Panc1 (cell line): ENCODE data around the gene CDH15. TPM values are rescaled to one million over a fixed set of nuclear protein-coding genes. Genes with fewer than 3 reads are reported as not detected.

Experiments
- ATAC-seq: fragments of 200-7000 bp; cut with Tn5 transposase; 2 replicates; pipeline ENCODE4 v1.9.1; 2020; ENCODE audit warnings: mild to moderate bottlenecking, moderate library complexity
- BruUV-seq: library from RNA; stranded (reverse); fragments of 400-500 nt; replicated peaks from 2 replicates; lab custom pipeline; 2021; lab: Mats Ljungman, UMichigan
- CTCF ChIA-PET: fragments of 300-600 bp; sonication (Branson Sonifier 250); formaldehyde crosslinking; loops from one replicate; lab custom pipeline; 2022; ENCODE audit warnings: antibody characterized with exemption; lab: Charles Lee
- POLR2A ChIA-PET: fragments of 300-600 bp; sonication (Branson Sonifier 250); formaldehyde crosslinking; loops from one replicate; lab custom pipeline; 2022; ENCODE audit warnings: antibody characterized with exemption; lab: Charles Lee
- DNase-seq: peaks from one replicate; pipeline ENCODE4 v3.0.0-alpha.2; 2010; ENCODE audit warnings: low read depth, low spot score
- H3K27ac ChIP-seq: 2 replicates; pipeline ENCODE4 v1.5.1; 2011; ENCODE audit warnings: mild to moderate bottlenecking, low read length, inconsistent platforms
- H3K27me3 ChIP-seq: fragments of 200-500 bp; sonication (Bioruptor generic); 2 replicates; pipeline ENCODE4 v1.6.0; 2014; ENCODE audit warnings: low read length, inconsistent platforms; ENCODE audit not compliant: control insufficient read depth, insufficient read depth
- H3K36me3 ChIP-seq: fragments of 200-500 bp; sonication (Bioruptor generic); 2 replicates; pipeline ENCODE4 v1.5.1; 2014; ENCODE audit warnings: inconsistent platforms, mild to moderate bottlenecking, low read length, moderate library complexity; ENCODE audit not compliant: control insufficient read depth, insufficient read depth
- H3K4me1 ChIP-seq: 2 replicates; pipeline ENCODE4 v1.5.1; 2011; ENCODE audit warnings: inconsistent platforms, mild to moderate bottlenecking, low read length, moderate library complexity; ENCODE audit not compliant: control insufficient read depth, insufficient read depth
- H3K4me3 ChIP-seq, 2 experiments: 2 replicates each; pipeline ENCODE4 v1.5.1; 2011 to 2012; ENCODE audit warnings: low read depth in 2 of 2, low read length in 2 of 2, mild to moderate bottlenecking in 2 of 2, inconsistent platforms in 1 of 2, moderate library complexity in 1 of 2
- H3K9me3 ChIP-seq: fragments of 200-500 bp; sonication (Bioruptor generic); 2 replicates; pipeline ENCODE4 v1.5.1; 2014; ENCODE audit warnings: low read depth, mild to moderate bottlenecking, inconsistent platforms, low read length, moderate library complexity; ENCODE audit not compliant: control insufficient read depth, insufficient read depth
- POLR2AphosphoS5 ChIP-seq: IDR thresholded peaks from 2 replicates; pipeline ENCODE4 v1.6.1; 2012; ENCODE audit warnings: mild to moderate bottlenecking, low read depth, low read length, moderate library complexity
- SIN3A ChIP-seq: IDR thresholded peaks from 2 replicates; pipeline ENCODE4 v1.6.1; 2012; ENCODE audit warnings: low read depth, mild to moderate bottlenecking, low read length, moderate library complexity, borderline replicate concordance; ENCODE audit not compliant: insufficient read depth
- TCF7L2 ChIP-seq: IDR thresholded peaks from 2 replicates; pipeline ENCODE4 v1.6.1; 2011; ENCODE audit warnings: mild to moderate bottlenecking, low read depth, low read length, inconsistent platforms
- in situ Hi-C: cut with HindIII; loops from 2 replicates; pipeline ENCODE4 v1.10.0; 2016; ENCODE audit warnings: low sequenced_read_pairs, low pct_unique_long_range_greater_than_20kb
- intact Hi-C: fragments of 100-400 bp; cut with micrococcal nuclease; formaldehyde crosslinking; loops from one replicate; pipeline ENCODE4 v1.10.0; 2022; ENCODE audit not compliant: unreplicated experiment
- total RNA-seq: library from RNA; stranded (reverse); gene quantifications from one replicate; pipeline ENCODE4 v1.2.1, GENCODE V29; 2021; ENCODE audit not compliant: unreplicated experiment
- TF ChIP-seq, protein P1 (sequence below), 2 experiments: IDR thresholded peaks; 2 replicates each; pipeline ENCODE4 v1.6.1; 2011 to 2012; ENCODE audit warnings: low read depth in 2 of 2, control low read depth in 1 of 2, low read length in 1 of 2, mild to moderate bottlenecking in 1 of 2, moderate library complexity in 1 of 2; ENCODE audit not compliant: insufficient read depth in 1 of 2
- TF ChIP-seq, protein P2 (sequence below): fragments of 450-650 bp; IDR thresholded peaks from 2 replicates; pipeline ENCODE4 v1.5.1; 2017; ENCODE audit warnings: mild to moderate bottlenecking

Gene CDH15
- total RNA-seq, 1 experiment from 2014 or later: 0.51 TPM

DNA sequence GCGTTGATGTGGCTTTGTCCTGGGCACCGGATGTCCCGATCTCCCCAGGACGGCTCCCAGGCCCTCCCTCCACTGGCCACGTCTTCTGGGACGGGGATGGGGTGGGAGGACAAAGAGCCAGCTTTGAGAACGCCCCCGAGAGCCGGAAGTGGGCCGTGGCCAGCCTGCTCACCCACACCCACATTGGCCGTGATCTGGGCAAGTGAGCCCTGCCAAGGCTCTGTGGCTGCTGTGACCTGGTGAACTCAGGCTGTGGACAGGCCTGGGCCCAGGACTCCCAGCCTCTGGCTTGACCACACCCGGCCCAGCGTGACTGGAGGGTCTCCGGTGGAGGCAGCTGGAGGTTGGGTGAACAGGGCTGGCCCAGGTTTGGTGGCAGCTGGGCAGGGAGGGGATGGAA, 3.3 kb downstream of the CDH15 start:
- Histone ChIP-seq H3K4me3 (no peak overlapping the region), H3K27me3 (no peaks in the 10 kb centered on the region), H3K27ac (no peak overlapping the region), H3K9me3 (no peaks in the 10 kb centered on the region), H3K4me1 (peaks cover 2% of the 10 kb centered on the region; the same call in 1 of the 2 replicates), H3K36me3 (no peaks in the 10 kb centered on the region)
- TF ChIP-seq, protein P1, sequence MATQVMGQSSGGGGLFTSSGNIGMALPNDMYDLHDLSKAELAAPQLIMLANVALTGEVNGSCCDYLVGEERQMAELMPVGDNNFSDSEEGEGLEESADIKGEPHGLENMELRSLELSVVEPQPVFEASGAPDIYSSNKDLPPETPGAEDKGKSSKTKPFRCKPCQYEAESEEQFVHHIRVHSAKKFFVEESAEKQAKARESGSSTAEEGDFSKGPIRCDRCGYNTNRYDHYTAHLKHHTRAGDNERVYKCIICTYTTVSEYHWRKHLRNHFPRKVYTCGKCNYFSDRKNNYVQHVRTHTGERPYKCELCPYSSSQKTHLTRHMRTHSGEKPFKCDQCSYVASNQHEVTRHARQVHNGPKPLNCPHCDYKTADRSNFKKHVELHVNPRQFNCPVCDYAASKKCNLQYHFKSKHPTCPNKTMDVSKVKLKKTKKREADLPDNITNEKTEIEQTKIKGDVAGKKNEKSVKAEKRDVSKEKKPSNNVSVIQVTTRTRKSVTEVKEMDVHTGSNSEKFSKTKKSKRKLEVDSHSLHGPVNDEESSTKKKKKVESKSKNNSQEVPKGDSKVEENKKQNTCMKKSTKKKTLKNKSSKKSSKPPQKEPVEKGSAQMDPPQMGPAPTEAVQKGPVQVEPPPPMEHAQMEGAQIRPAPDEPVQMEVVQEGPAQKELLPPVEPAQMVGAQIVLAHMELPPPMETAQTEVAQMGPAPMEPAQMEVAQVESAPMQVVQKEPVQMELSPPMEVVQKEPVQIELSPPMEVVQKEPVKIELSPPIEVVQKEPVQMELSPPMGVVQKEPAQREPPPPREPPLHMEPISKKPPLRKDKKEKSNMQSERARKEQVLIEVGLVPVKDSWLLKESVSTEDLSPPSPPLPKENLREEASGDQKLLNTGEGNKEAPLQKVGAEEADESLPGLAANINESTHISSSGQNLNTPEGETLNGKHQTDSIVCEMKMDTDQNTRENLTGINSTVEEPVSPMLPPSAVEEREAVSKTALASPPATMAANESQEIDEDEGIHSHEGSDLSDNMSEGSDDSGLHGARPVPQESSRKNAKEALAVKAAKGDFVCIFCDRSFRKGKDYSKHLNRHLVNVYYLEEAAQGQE (IDR thresholded peaks at IDR 0.05; ENCODE audit: insufficient read depth in 1 of 2, low read depth in 2 of 2, low read length in 1 of 2): no peak
- no peak for TF ChIP-seq TCF7L2
- intact Hi-C loops (no loop called here), in situ Hi-C loops (no loop called here)
- no peak for DNase-seq
- BruUV-seq: no TSS peak
- ChIA-PET POLR2A (no interaction called here), CTCF (no interaction called here)
- ATAC-seq: no peak

DNA sequence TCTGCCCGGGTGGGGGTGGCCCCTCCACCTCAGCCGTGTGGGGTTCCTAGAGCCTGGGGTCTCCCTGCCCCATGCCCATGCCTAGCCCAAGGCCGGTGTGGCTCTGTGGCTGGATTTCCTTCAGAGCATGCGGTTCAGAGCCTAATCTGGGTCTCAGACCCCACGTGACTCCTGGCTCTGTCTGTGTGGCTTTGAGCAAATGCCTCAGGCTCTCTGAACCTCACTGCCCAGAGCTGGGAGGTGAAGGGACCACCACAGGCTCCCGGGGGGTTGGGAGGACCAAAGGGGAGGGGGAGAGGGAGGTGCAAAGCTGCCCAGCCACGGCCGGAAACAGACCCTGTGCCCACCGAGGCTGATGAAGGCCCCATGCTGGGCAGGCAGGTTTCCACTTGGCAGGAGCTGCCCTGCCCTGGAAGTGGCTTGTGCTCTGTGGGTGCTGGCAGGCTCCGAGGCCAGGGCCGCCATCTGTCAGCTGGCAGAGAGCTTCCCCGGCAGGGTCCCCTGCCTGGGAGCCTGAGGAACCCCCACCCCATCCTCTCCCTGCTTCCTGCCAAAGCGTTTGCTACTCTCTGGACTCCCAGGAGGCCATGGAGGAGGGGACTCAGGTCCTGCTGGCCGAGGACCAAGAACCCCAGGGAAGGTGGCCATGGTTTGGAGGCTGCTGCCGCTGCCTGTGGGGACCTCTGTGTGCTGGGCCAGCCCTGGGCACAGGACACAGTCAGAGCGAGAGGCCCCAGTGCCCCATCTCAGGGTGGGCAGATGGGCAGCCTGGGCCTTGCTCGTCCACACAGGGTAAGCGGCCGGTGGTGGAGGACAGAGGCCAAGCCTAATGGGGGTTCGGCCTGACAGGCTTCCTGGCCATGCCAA, 4.0 kb downstream of the CDH15 start:
- intact Hi-C loops: no loop called here
- in situ Hi-C loops: no loop called here
- ChIA-PET POLR2A (no interaction called here), CTCF (no interaction called here)
- no peak for ATAC-seq
- Histone ChIP-seq H3K27me3 (no peaks in the 10 kb centered on the region), H3K4me3 (no peak overlapping the region), H3K9me3 (no peaks in the 10 kb centered on the region), H3K27ac (no peak overlapping the region), H3K4me1 (peaks cover 2% of the 10 kb centered on the region; the same call in 1 of the 2 replicates), H3K36me3 (no peaks in the 10 kb centered on the region)
- DNase-seq: no peak
- BruUV-seq: no TSS peak
- TF ChIP-seq, protein P1 (IDR thresholded peaks at IDR 0.05; ENCODE audit: insufficient read depth in 1 of 2, low read depth in 2 of 2, low read length in 1 of 2): no peak
- TF ChIP-seq POLR2AphosphoS5 (no peak), SIN3A (no peak), TCF7L2 (no peak)
- TF ChIP-seq, protein P2, sequence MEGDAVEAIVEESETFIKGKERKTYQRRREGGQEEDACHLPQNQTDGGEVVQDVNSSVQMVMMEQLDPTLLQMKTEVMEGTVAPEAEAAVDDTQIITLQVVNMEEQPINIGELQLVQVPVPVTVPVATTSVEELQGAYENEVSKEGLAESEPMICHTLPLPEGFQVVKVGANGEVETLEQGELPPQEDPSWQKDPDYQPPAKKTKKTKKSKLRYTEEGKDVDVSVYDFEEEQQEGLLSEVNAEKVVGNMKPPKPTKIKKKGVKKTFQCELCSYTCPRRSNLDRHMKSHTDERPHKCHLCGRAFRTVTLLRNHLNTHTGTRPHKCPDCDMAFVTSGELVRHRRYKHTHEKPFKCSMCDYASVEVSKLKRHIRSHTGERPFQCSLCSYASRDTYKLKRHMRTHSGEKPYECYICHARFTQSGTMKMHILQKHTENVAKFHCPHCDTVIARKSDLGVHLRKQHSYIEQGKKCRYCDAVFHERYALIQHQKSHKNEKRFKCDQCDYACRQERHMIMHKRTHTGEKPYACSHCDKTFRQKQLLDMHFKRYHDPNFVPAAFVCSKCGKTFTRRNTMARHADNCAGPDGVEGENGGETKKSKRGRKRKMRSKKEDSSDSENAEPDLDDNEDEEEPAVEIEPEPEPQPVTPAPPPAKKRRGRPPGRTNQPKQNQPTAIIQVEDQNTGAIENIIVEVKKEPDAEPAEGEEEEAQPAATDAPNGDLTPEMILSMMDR: no peak
